WTC11 (cell line): ENCODE measurements around the gene CASKIN1. TPM values are rescaled to one million over a fixed set of nuclear protein-coding genes. Genes with fewer than 3 reads are reported as not detected.
A peak's percentile ranks its signal among the peaks of the same experiment; 100 is the strongest.
"Not testable (repeated sequence)": the region's sequence is repeated elsewhere in the genome, so short reads cannot be mapped to it uniquely, and the experiment has no call there.

Source experiments
- ATAC-seq: fragments of 200-7000 bp; cut with Tn5 transposase; 2 replicates; pipeline ENCODE4 v1.10.0; 2021; ENCODE audit warnings: mild to moderate bottlenecking, moderate library complexity
- CTCF ChIA-PET: fragments of 300-600 bp; sonication (Branson Sonifier 250); formaldehyde crosslinking; loops from one replicate; lab custom pipeline; 2021; ENCODE audit warnings: antibody characterized with exemption; lab: Charles Lee
- POLR2A ChIA-PET: fragments of 350-600 bp; sonication (Branson Sonifier 250); formaldehyde crosslinking; loops from one replicate; lab custom pipeline; 2021; ENCODE audit warnings: antibody characterized with exemption; lab: Charles Lee
- DNase-seq: peaks from one replicate; pipeline ENCODE4 v3.0.0; 2021; ENCODE audit warnings: low spot score
- H3K27ac Mint-ChIP-seq: 2 replicates; pipeline ENCODE4 v1.8.0; 2021; ENCODE audit warnings: mixed read lengths
- H3K27me3 Mint-ChIP-seq: 2 replicates; pipeline ENCODE4 v1.8.0; 2021; ENCODE audit warnings: low read depth, mild to moderate bottlenecking, moderate library complexity, mixed read lengths
- H3K36me3 Mint-ChIP-seq: 2 replicates; pipeline ENCODE4 v1.8.0; 2021; ENCODE audit warnings: mixed read lengths
- H3K4me1 Mint-ChIP-seq: 2 replicates; pipeline ENCODE4 v1.8.0; 2022; ENCODE audit warnings: mixed read lengths
- H3K4me3 Mint-ChIP-seq: 2 replicates; pipeline ENCODE4 v1.8.0; 2021; ENCODE audit warnings: mild to moderate bottlenecking, moderate library complexity, mixed read lengths
- H3K9me3 Mint-ChIP-seq: 2 replicates; pipeline ENCODE4 v1.8.0; 2021; ENCODE audit warnings: mixed read lengths
- ATF1 ChIP-seq: sonication (generic); formaldehyde crosslinking; IDR thresholded peaks from 2 replicates; pipeline ENCODE4 v1.8.1; 2023; ENCODE audit warnings: mild to moderate bottlenecking, moderate library complexity, missing genetic modification reagents
- E2F4 ChIP-seq: sonication (generic); formaldehyde crosslinking; IDR thresholded peaks from 2 replicates; pipeline ENCODE4 v1.8.1; 2022; ENCODE audit warnings: low read depth, mild to moderate bottlenecking, moderate library complexity, missing genetic modification reagents, borderline replicate concordance
- HMGA2 ChIP-seq: fragments of 250-450 bp; sonication (Bioruptor Pico); IDR thresholded peaks from 2 replicates; pipeline ENCODE4 v1.4.0; 2021; ENCODE audit warnings: mild to moderate bottlenecking, moderate library complexity
- SOX15 ChIP-seq: fragments of 250-450 bp; sonication (Bioruptor Pico); IDR thresholded peaks from 2 replicates; pipeline ENCODE4 v1.9.0; 2021; ENCODE audit warnings: mild to moderate bottlenecking
- TP53 ChIP-seq: sonication (generic); formaldehyde crosslinking; IDR thresholded peaks from 2 replicates; pipeline ENCODE4 v1.8.1; 2023; ENCODE audit warnings: mild to moderate bottlenecking, missing genetic modification reagents
- ZNF263 ChIP-seq: sonication (generic); formaldehyde crosslinking; IDR thresholded peaks from 2 replicates; pipeline ENCODE4 v1.8.1; 2022; ENCODE audit warnings: low read depth, mild to moderate bottlenecking, moderate library complexity, missing genetic modification reagents
- ZNF512 ChIP-seq: sonication (generic); formaldehyde crosslinking; IDR thresholded peaks from 2 replicates; pipeline ENCODE4 v1.8.1; 2022; ENCODE audit warnings: missing genetic modification reagents, borderline replicate concordance
- total RNA-seq: library from RNA; stranded (reverse); gene quantifications from 3 replicates; pipeline ENCODE4 v1.2.3, GENCODE V29; 2021
- TF ChIP-seq, protein P1 (sequence below): fragments of 250-450 bp; sonication (Bioruptor Pico); IDR thresholded peaks from 2 replicates; pipeline ENCODE4 v1.9.0; 2021; ENCODE audit warnings: mild to moderate bottlenecking
- TF ChIP-seq, protein P2 (sequence below): sonication (generic); formaldehyde crosslinking; IDR thresholded peaks from 2 replicates; pipeline ENCODE4 v1.8.1; 2022; ENCODE audit warnings: mild to moderate bottlenecking, moderate library complexity, missing genetic modification reagents
- TF ChIP-seq, protein P3 (sequence below): sonication (generic); formaldehyde crosslinking; IDR thresholded peaks from 2 replicates; pipeline ENCODE4 v1.8.1; 2023; ENCODE audit warnings: mild to moderate bottlenecking, missing genetic modification reagents

Gene CASKIN1
- total RNA-seq, 1 experiment from 2014 or later, result 9.4 TPM

- TF ChIP-seq, protein P1, sequence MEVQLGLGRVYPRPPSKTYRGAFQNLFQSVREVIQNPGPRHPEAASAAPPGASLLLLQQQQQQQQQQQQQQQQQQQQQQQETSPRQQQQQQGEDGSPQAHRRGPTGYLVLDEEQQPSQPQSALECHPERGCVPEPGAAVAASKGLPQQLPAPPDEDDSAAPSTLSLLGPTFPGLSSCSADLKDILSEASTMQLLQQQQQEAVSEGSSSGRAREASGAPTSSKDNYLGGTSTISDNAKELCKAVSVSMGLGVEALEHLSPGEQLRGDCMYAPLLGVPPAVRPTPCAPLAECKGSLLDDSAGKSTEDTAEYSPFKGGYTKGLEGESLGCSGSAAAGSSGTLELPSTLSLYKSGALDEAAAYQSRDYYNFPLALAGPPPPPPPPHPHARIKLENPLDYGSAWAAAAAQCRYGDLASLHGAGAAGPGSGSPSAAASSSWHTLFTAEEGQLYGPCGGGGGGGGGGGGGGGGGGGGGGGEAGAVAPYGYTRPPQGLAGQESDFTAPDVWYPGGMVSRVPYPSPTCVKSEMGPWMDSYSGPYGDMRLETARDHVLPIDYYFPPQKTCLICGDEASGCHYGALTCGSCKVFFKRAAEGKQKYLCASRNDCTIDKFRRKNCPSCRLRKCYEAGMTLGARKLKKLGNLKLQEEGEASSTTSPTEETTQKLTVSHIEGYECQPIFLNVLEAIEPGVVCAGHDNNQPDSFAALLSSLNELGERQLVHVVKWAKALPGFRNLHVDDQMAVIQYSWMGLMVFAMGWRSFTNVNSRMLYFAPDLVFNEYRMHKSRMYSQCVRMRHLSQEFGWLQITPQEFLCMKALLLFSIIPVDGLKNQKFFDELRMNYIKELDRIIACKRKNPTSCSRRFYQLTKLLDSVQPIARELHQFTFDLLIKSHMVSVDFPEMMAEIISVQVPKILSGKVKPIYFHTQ (CRISPR knock-in tag), result no peak
- TF ChIP-seq SOX15 (CRISPR knock-in tag) (no peak), ATF1 (CRISPR knock-in tag) (0 out of 2 replicates have a peak, but pooled peaks have one; percentile 73)
- TF ChIP-seq, protein P2, sequence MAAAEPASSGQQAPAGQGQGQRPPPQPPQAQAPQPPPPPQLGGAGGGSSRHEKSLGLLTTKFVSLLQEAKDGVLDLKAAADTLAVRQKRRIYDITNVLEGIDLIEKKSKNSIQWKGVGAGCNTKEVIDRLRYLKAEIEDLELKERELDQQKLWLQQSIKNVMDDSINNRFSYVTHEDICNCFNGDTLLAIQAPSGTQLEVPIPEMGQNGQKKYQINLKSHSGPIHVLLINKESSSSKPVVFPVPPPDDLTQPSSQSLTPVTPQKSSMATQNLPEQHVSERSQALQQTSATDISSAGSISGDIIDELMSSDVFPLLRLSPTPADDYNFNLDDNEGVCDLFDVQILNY (CRISPR knock-in tag), result peak; percentile 40; the same call in 1 of the 2 replicates
These were observed 8.9 kb upstream of the CASKIN1 start, which contains the start of gene MLST8 (continued) for GRCh38 chr16:2205104-2205966.

- ATAC-seq, result peak; percentile 4; the same call in 1 of the 2 replicates
- peaks cover 32% of the 10 kb centered on the region for H3K27me3 Mint-ChIP-seq
- TF ChIP-seq, protein P3, sequence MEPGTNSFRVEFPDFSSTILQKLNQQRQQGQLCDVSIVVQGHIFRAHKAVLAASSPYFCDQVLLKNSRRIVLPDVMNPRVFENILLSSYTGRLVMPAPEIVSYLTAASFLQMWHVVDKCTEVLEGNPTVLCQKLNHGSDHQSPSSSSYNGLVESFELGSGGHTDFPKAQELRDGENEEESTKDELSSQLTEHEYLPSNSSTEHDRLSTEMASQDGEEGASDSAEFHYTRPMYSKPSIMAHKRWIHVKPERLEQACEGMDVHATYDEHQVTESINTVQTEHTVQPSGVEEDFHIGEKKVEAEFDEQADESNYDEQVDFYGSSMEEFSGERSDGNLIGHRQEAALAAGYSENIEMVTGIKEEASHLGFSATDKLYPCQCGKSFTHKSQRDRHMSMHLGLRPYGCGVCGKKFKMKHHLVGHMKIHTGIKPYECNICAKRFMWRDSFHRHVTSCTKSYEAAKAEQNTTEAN, result no peak
- 0 out of 2 replicates have a peak, but pooled peaks have one; percentile 14 for TF ChIP-seq TP53 (CRISPR knock-in tag)
- TF ChIP-seq, all 79 proteins: peak for 1
- H3K27ac Mint-ChIP-seq, result 0 out of 2 replicates have a peak overlapping the region, but pooled peaks have one; percentile 0
- DNase-seq, result no peak
- H3K4me3 Mint-ChIP-seq, result peak overlapping the region; percentile 60
- ChIA-PET CTCF (interaction anchor here (1.0 to 2.7 kb wide), 2 partner anchors 9 to 224 kb away, joined by 4 to 13 read pairs; partner anchors contain the start of gene CASKIN1), POLR2A (interaction anchor here (0.6 to 1.5 kb wide), 3 partner anchors 10 to 49 kb away, joined by 3 to 4 read pairs (median 3); partner anchors contain the start of genes ECI1, PGP and TRAF7)
- H3K9me3 Mint-ChIP-seq, result no peaks in the 10 kb centered on the region
- H3K36me3 Mint-ChIP-seq, result peaks cover 14% of the 10 kb centered on the region
- peaks cover 11% of the 10 kb centered on the region for H3K4me1 Mint-ChIP-seq
These were observed 8.2 kb upstream of the CASKIN1 start for GRCh38 chr16:2204416-2205103.

GRCh38 chr16:2203119-2203688, 6.8 kb upstream of the CASKIN1 start:
- ChIA-PET POLR2A (interaction anchor here (0.7 kb wide), 1 partner anchor 68 kb away, joined by 3 read pairs; no protein-coding TSS in a partner anchor), CTCF (interaction anchor here (1.4 kb wide), 1 partner anchor 8 kb away, joined by 12 read pairs; no protein-coding TSS in a partner anchor)
- H3K4me3 Mint-ChIP-seq, result peak overlapping the region; percentile 35; the same call in 1 of the 2 replicates
- peaks cover 11% of the 10 kb centered on the region for H3K4me1 Mint-ChIP-seq
- H3K36me3 Mint-ChIP-seq, result peaks cover 13% of the 10 kb centered on the region
- not testable (repeated sequence) for ATAC-seq, DNase-seq, H3K9me3 Mint-ChIP-seq, H3K27ac Mint-ChIP-seq
- peaks cover 43% of the 10 kb centered on the region for H3K27me3 Mint-ChIP-seq

- H3K27me3 Mint-ChIP-seq, result peaks cover 56% of the 10 kb centered on the region
- no peaks in the 10 kb centered on the region for H3K9me3 Mint-ChIP-seq
- ChIA-PET CTCF (interaction anchor here (0.9 kb wide), 1 partner anchor 15 kb away, joined by 3 read pairs; no protein-coding TSS in a partner anchor), POLR2A (interaction anchor here (1.1 kb wide), 1 partner anchor 10 kb away, joined by 4 read pairs; the partner anchor contains the start of gene BRICD5)
- H3K36me3 Mint-ChIP-seq, result no peaks in the 10 kb centered on the region
- H3K27ac Mint-ChIP-seq, result no peak overlapping the region
- no peak overlapping the region for H3K4me3 Mint-ChIP-seq
- ATAC-seq, result no peak
- DNase-seq, result no peak
- peaks cover 5% of the 10 kb centered on the region for H3K4me1 Mint-ChIP-seq
- no peak for TF ChIP-seq SOX15 (CRISPR knock-in tag)
- no peak for TF ChIP-seq ZNF263 (CRISPR knock-in tag)
- TF ChIP-seq E2F4 (CRISPR knock-in tag), result no peak
- no peak for TF ChIP-seq ZNF512 (CRISPR knock-in tag)
- TF ChIP-seq HMGA2 (CRISPR knock-in tag), result no peak
These were observed 3.9 kb upstream of the CASKIN1 start for GRCh38 chr16:2200313-2200712.
